ENCODE results near the gene LPP. TPM values are rescaled to one million over a fixed set of nuclear protein-coding genes. Genes with fewer than 3 reads are reported as not detected.

Gene LPP
- polyA plus RNA-seq, 2 donors = 10.5 to 12.9 TPM

- Histone ChIP-seq H3K27me3 (ENCODE audit: control insufficient read depth in 1 of 2, insufficient read depth in 2 of 2, low read length in 2 of 2) (no peaks in the 10 kb centered on the region), H3K27ac (ENCODE audit: low read depth in 2 of 2, low read length in 1 of 2) (no peak overlapping the region), H3K4me1 (ENCODE audit: control insufficient read depth in 2 of 2, insufficient read depth in 2 of 2, low read length in 1 of 2) (peaks cover 0 to 3% of the 10 kb centered on the region in 2 donors), H3K9me3 (ENCODE audit: control insufficient read depth in 2 of 2, insufficient read depth in 1 of 2, low read depth in 1 of 2, low read length in 1 of 2) (no peaks in the 10 kb centered on the region), H3K36me3 (ENCODE audit: control insufficient read depth in 2 of 2, insufficient read depth in 2 of 2, low read length in 1 of 2) (no peaks in the 10 kb centered on the region), H3K4me3 (ENCODE audit: low read depth in 1 of 2, low read length in 2 of 2) (no peak overlapping the region)
- 85 to 87% methylated on average over 1 of the region's 1 CpG for WGBS, 2 donors
These were observed 138.3 kb downstream of the LPP start for GRCh38 chr3:188292251-188292650.

GRCh38 chr3:188292827-188293226, 138.9 kb downstream of the LPP start:
- H3K4me1 ChIP-seq (ENCODE audit: control insufficient read depth in 2 of 2, insufficient read depth in 2 of 2, low read length in 1 of 2) = peaks cover 0 to 3% of the 10 kb centered on the region in 2 donors
- H3K27ac ChIP-seq (ENCODE audit: low read depth in 2 of 2, low read length in 1 of 2) = no peak overlapping the region
- 87 to 91% methylated on average over 3 of the region's 3 CpGs for WGBS, 2 donors
- H3K27me3 ChIP-seq (ENCODE audit: control insufficient read depth in 1 of 2, insufficient read depth in 2 of 2, low read length in 2 of 2) = no peaks in the 10 kb centered on the region
- H3K36me3 ChIP-seq (ENCODE audit: control insufficient read depth in 2 of 2, insufficient read depth in 2 of 2, low read length in 1 of 2) = no peaks in the 10 kb centered on the region
- no peaks in the 10 kb centered on the region for H3K9me3 ChIP-seq (ENCODE audit: control insufficient read depth in 2 of 2, insufficient read depth in 1 of 2, low read depth in 1 of 2, low read length in 1 of 2)
- H3K4me3 ChIP-seq (ENCODE audit: low read depth in 1 of 2, low read length in 2 of 2) = no peak overlapping the region

- Histone ChIP-seq H3K9me3 (ENCODE audit: control insufficient read depth in 2 of 2, insufficient read depth in 1 of 2, low read depth in 1 of 2, low read length in 1 of 2) (no peaks in the 10 kb centered on the region), H3K36me3 (ENCODE audit: control insufficient read depth in 2 of 2, insufficient read depth in 2 of 2, low read length in 1 of 2) (no peaks in the 10 kb centered on the region), H3K27me3 (ENCODE audit: control insufficient read depth in 1 of 2, insufficient read depth in 2 of 2, low read length in 2 of 2) (no peaks in the 10 kb centered on the region), H3K4me1 (ENCODE audit: control insufficient read depth in 2 of 2, insufficient read depth in 2 of 2, low read length in 1 of 2) (peaks cover 3 to 9% of the 10 kb centered on the region in 2 donors), H3K4me3 (ENCODE audit: low read depth in 1 of 2, low read length in 2 of 2) (no peak overlapping the region), H3K27ac (ENCODE audit: low read depth in 2 of 2, low read length in 1 of 2) (no peak overlapping the region)
- 73 to 78% methylated on average over 3 of the region's 3 CpGs for WGBS, 2 donors
These were observed 140.2 kb downstream of the LPP start for GRCh38 chr3:188294113-188294512.

- H3K4me3 ChIP-seq (ENCODE audit: low read depth in 1 of 2, low read length in 2 of 2) = no peak overlapping the region
- H3K4me1 ChIP-seq (ENCODE audit: control insufficient read depth in 2 of 2, insufficient read depth in 2 of 2, low read length in 1 of 2) = peaks cover 3 to 9% of the 10 kb centered on the region in 2 donors
- H3K27me3 ChIP-seq (ENCODE audit: control insufficient read depth in 1 of 2, insufficient read depth in 2 of 2, low read length in 2 of 2) = no peaks in the 10 kb centered on the region
- no peaks in the 10 kb centered on the region for H3K9me3 ChIP-seq (ENCODE audit: control insufficient read depth in 2 of 2, insufficient read depth in 1 of 2, low read depth in 1 of 2, low read length in 1 of 2)
- H3K36me3 ChIP-seq (ENCODE audit: control insufficient read depth in 2 of 2, insufficient read depth in 2 of 2, low read length in 1 of 2) = no peaks in the 10 kb centered on the region
- H3K27ac ChIP-seq (ENCODE audit: low read depth in 2 of 2, low read length in 1 of 2) = peak overlapping the region; percentile 71
- 23 to 34% methylated on average over 11 of the region's 11 CpGs for WGBS, 2 donors
These were observed 141.0 kb downstream of the LPP start for GRCh38 chr3:188294823-188295487.

GRCh38 chr3:188295876-188296275, 141.9 kb downstream of the LPP start:
- no peaks in the 10 kb centered on the region for H3K9me3 ChIP-seq (ENCODE audit: control insufficient read depth in 2 of 2, insufficient read depth in 1 of 2, low read depth in 1 of 2, low read length in 1 of 2)
- WGBS, 2 donors = 90 to 95% methylated on average over 3 of the region's 3 CpGs
- no peak overlapping the region for H3K27ac ChIP-seq (ENCODE audit: low read depth in 2 of 2, low read length in 1 of 2)
- no peaks in the 10 kb centered on the region for H3K27me3 ChIP-seq (ENCODE audit: control insufficient read depth in 1 of 2, insufficient read depth in 2 of 2, low read length in 2 of 2)
- no peak overlapping the region for H3K4me3 ChIP-seq (ENCODE audit: low read depth in 1 of 2, low read length in 2 of 2)
- peaks cover 3 to 9% of the 10 kb centered on the region in 2 donors for H3K4me1 ChIP-seq (ENCODE audit: control insufficient read depth in 2 of 2, insufficient read depth in 2 of 2, low read length in 1 of 2)
- H3K36me3 ChIP-seq (ENCODE audit: control insufficient read depth in 2 of 2, insufficient read depth in 2 of 2, low read length in 1 of 2) = no peaks in the 10 kb centered on the region

- Histone ChIP-seq H3K4me1 (ENCODE audit: control insufficient read depth in 2 of 2, insufficient read depth in 2 of 2, low read length in 1 of 2) (peaks cover 3 to 9% of the 10 kb centered on the region in 2 donors), H3K36me3 (ENCODE audit: control insufficient read depth in 2 of 2, insufficient read depth in 2 of 2, low read length in 1 of 2) (no peaks in the 10 kb centered on the region), H3K4me3 (ENCODE audit: low read depth in 1 of 2, low read length in 2 of 2) (no peak overlapping the region), H3K27me3 (ENCODE audit: control insufficient read depth in 1 of 2, insufficient read depth in 2 of 2, low read length in 2 of 2) (no peaks in the 10 kb centered on the region), H3K9me3 (ENCODE audit: control insufficient read depth in 2 of 2, insufficient read depth in 1 of 2, low read depth in 1 of 2, low read length in 1 of 2) (no peaks in the 10 kb centered on the region), H3K27ac (ENCODE audit: low read depth in 2 of 2, low read length in 1 of 2) (peak overlapping the region in 1 of 2 donors; percentile 43)
- 48 to 70% methylated on average over 5 of the region's 5 CpGs for WGBS, 2 donors
These were observed 143.0 kb downstream of the LPP start for GRCh38 chr3:188296761-188297612.

- Histone ChIP-seq H3K36me3 (ENCODE audit: control insufficient read depth in 2 of 2, insufficient read depth in 2 of 2, low read length in 1 of 2) (no peaks in the 10 kb centered on the region), H3K4me1 (ENCODE audit: control insufficient read depth in 2 of 2, insufficient read depth in 2 of 2, low read length in 1 of 2) (peaks cover 3 to 9% of the 10 kb centered on the region in 2 donors), H3K27ac (ENCODE audit: low read depth in 2 of 2, low read length in 1 of 2) (peak overlapping the region; percentile 2 to 55), H3K9me3 (ENCODE audit: control insufficient read depth in 2 of 2, insufficient read depth in 1 of 2, low read depth in 1 of 2, low read length in 1 of 2) (no peaks in the 10 kb centered on the region), H3K4me3 (ENCODE audit: low read depth in 1 of 2, low read length in 2 of 2) (no peak overlapping the region), H3K27me3 (ENCODE audit: control insufficient read depth in 1 of 2, insufficient read depth in 2 of 2, low read length in 2 of 2) (no peaks in the 10 kb centered on the region)
- WGBS, 2 donors = 39 to 53% methylated on average over 3 of the region's 3 CpGs
These were observed 144.6 kb downstream of the LPP start for GRCh38 chr3:188298585-188298984.

GRCh38 chr3:188299068-188299467, 145.1 kb downstream of the LPP start:
- H3K9me3 ChIP-seq (ENCODE audit: control insufficient read depth in 2 of 2, insufficient read depth in 1 of 2, low read depth in 1 of 2, low read length in 1 of 2) = no peaks in the 10 kb centered on the region
- no peak overlapping the region for H3K4me3 ChIP-seq (ENCODE audit: low read depth in 1 of 2, low read length in 2 of 2)
- peak overlapping the region; percentile 2 to 55 for H3K27ac ChIP-seq (ENCODE audit: low read depth in 2 of 2, low read length in 1 of 2)
- H3K27me3 ChIP-seq (ENCODE audit: control insufficient read depth in 1 of 2, insufficient read depth in 2 of 2, low read length in 2 of 2) = no peaks in the 10 kb centered on the region
- H3K36me3 ChIP-seq (ENCODE audit: control insufficient read depth in 2 of 2, insufficient read depth in 2 of 2, low read length in 1 of 2) = no peaks in the 10 kb centered on the region
- 75 to 78% methylated on average over 11 of the region's 11 CpGs for WGBS, 2 donors
- peaks cover 3 to 9% of the 10 kb centered on the region in 2 donors for H3K4me1 ChIP-seq (ENCODE audit: control insufficient read depth in 2 of 2, insufficient read depth in 2 of 2, low read length in 1 of 2)

GRCh38 chr3:188299708-188300107, 145.8 kb downstream of the LPP start:
- Histone ChIP-seq H3K9me3 (ENCODE audit: control insufficient read depth in 2 of 2, insufficient read depth in 1 of 2, low read depth in 1 of 2, low read length in 1 of 2) (no peaks in the 10 kb centered on the region), H3K27ac (ENCODE audit: low read depth in 2 of 2, low read length in 1 of 2) (no peak overlapping the region), H3K27me3 (ENCODE audit: control insufficient read depth in 1 of 2, insufficient read depth in 2 of 2, low read length in 2 of 2) (no peaks in the 10 kb centered on the region), H3K36me3 (ENCODE audit: control insufficient read depth in 2 of 2, insufficient read depth in 2 of 2, low read length in 1 of 2) (no peaks in the 10 kb centered on the region), H3K4me3 (ENCODE audit: low read depth in 1 of 2, low read length in 2 of 2) (no peak overlapping the region), H3K4me1 (ENCODE audit: control insufficient read depth in 2 of 2, insufficient read depth in 2 of 2, low read length in 1 of 2) (peaks cover 3 to 9% of the 10 kb centered on the region in 2 donors)
- WGBS, 2 donors = 84 to 98% methylated on average over 2 of the region's 2 CpGs
